Nephron progenitor cell (in vitro differentiated cells): Measurements from ENCODE around the gene KIAA0586.
"Not testable (repeated sequence)": the region's sequence is repeated elsewhere in the genome, so short reads cannot be mapped to it uniquely, and the experiment has no call there.

Experiments used
- DNase-seq: peaks from one replicate; pipeline ENCODE4 v3.0.0; 2021
- H3K27ac Mint-ChIP-seq: 2 replicates; pipeline ENCODE4 v1.8.0; 2021; ENCODE audit warnings: mild to moderate bottlenecking, moderate library complexity, mixed read lengths
- H3K27me3 Mint-ChIP-seq: 2 replicates; pipeline ENCODE4 v1.8.0; 2021; ENCODE audit warnings: mild to moderate bottlenecking, low read depth, mixed read lengths; ENCODE audit not compliant: poor library complexity
- H3K36me3 Mint-ChIP-seq: 2 replicates; pipeline ENCODE4 v1.8.0; 2021; ENCODE audit warnings: low read depth, mixed read lengths
- H3K4me1 Mint-ChIP-seq: 2 replicates; pipeline ENCODE4 v1.8.0; 2021; ENCODE audit warnings: mixed read lengths
- H3K4me3 Mint-ChIP-seq: 2 replicates; pipeline ENCODE4 v1.8.0; 2021; ENCODE audit warnings: mild to moderate bottlenecking, moderate library complexity, mixed read lengths
- H3K9me3 Mint-ChIP-seq: 2 replicates; pipeline ENCODE4 v1.8.0; 2021; ENCODE audit warnings: mild to moderate bottlenecking, moderate library complexity, mixed read lengths
- CTCF ChIP-seq: fragments of 200-600 bp; sonication (generic); IDR thresholded peaks from 2 replicates; pipeline ENCODE4 v1.5.0; 2021; ENCODE audit warnings: antibody characterized with exemption

Gene KIAA0586

GRCh38 chr14:58466459-58466858, 38.9 kb downstream of the KIAA0586 start:
- no peak for DNase-seq
- H3K9me3 Mint-ChIP-seq = no peaks in the 10 kb centered on the region
- H3K36me3 Mint-ChIP-seq = peaks cover 61% of the 10 kb centered on the region
- H3K4me3 Mint-ChIP-seq = no peak overlapping the region
- no peak overlapping the region for H3K27ac Mint-ChIP-seq
- H3K4me1 Mint-ChIP-seq = no peaks in the 10 kb centered on the region
- TF ChIP-seq CTCF = no peak
- H3K27me3 Mint-ChIP-seq = no peaks in the 10 kb centered on the region

GRCh38 chr14:58467575-58467974, 40.1 kb downstream of the KIAA0586 start:
- DNase-seq = no peak
- TF ChIP-seq CTCF = no peak
- Mint-ChIP-seq H3K4me3 (no peak overlapping the region), H3K27me3 (no peaks in the 10 kb centered on the region), H3K4me1 (no peaks in the 10 kb centered on the region), H3K9me3 (no peaks in the 10 kb centered on the region), H3K27ac (no peak overlapping the region), H3K36me3 (peaks cover 61% of the 10 kb centered on the region)

- no peak overlapping the region for H3K4me3 Mint-ChIP-seq
- H3K36me3 Mint-ChIP-seq = peaks cover 67% of the 10 kb centered on the region
- H3K27ac Mint-ChIP-seq = peak overlapping the region; percentile 68
- TF ChIP-seq CTCF = no peak
- no peaks in the 10 kb centered on the region for H3K4me1 Mint-ChIP-seq
- H3K27me3 Mint-ChIP-seq = no peaks in the 10 kb centered on the region
- DNase-seq = no peak
- peaks cover 1% of the 10 kb centered on the region for H3K9me3 Mint-ChIP-seq
Measured at GRCh38 chr14:58469309-58469708, 41.8 kb downstream of the KIAA0586 start.

GRCh38 chr14:58476320-58476719, 48.8 kb downstream of the KIAA0586 start:
- Mint-ChIP-seq H3K27me3 (peaks cover 2% of the 10 kb centered on the region), H3K27ac (no peak overlapping the region), H3K36me3 (peaks cover 88% of the 10 kb centered on the region), H3K9me3 (peaks cover 9% of the 10 kb centered on the region), H3K4me3 (no peak overlapping the region), H3K4me1 (no peaks in the 10 kb centered on the region)
- no peak for DNase-seq
- TF ChIP-seq CTCF = no peak

- Mint-ChIP-seq H3K9me3 (peaks cover 9% of the 10 kb centered on the region), H3K4me1 (no peaks in the 10 kb centered on the region), H3K27ac (peak overlapping the region; percentile 11), H3K36me3 (peaks cover 85% of the 10 kb centered on the region), H3K4me3 (no peak overlapping the region), H3K27me3 (peaks cover 2% of the 10 kb centered on the region)
- DNase-seq = no peak
- no peak for TF ChIP-seq CTCF
Measured at GRCh38 chr14:58477653-58478052, 50.1 kb downstream of the KIAA0586 start.

- not testable (repeated sequence) for H3K9me3 Mint-ChIP-seq, H3K4me1 Mint-ChIP-seq, H3K4me3 Mint-ChIP-seq, DNase-seq, H3K27me3 Mint-ChIP-seq
- Mint-ChIP-seq H3K27ac (peak overlapping the region; percentile 48), H3K36me3 (peaks cover 87% of the 10 kb centered on the region)
Measured at GRCh38 chr14:58478329-58478728, 50.8 kb downstream of the KIAA0586 start.
